ENCODE measurements around the gene VSTM4. TPM values are rescaled to one million over a fixed set of nuclear protein-coding genes. Genes with fewer than 3 reads are reported as not detected.

VSTM4 gene
- total RNA-seq, 1 experiment from 2014 or later = 0.13 TPM

DNA sequence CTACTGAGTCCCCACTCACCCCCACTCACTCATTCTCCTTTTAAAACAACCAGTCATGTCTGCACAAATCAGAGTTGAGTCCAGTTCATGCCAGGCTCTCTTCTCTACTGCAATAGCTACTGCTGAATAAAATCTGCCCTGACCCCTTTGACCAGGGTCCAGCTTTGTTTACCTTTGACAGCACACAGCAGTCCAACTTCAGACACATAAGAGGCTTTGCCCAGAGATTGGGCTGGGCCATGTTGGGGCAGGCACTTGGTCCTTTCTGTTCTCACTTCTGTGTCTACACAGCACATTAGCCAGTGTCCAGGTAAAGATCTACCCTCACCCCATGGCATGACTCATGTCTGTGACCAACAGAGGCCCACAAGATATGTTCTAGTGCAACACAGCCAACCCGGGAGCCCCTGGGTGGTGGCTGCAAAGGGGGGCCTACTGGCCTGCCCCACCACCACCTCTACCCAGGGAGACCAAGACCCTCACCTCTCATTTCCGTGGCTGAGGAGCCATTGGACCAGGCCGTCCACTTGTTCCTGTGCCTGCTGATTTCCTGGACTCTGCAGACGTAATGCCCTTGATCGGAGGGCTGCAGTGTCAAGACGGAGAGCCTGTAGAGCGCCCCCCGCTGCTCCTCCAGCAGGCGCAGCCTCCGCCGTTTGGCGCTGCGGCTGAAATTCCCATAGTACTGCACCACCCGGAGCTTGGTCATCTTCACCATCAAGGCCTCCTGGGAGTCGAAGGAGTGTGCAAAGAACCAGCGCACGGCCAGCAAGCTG lies 8.0 kb downstream of the VSTM4 start:
- CTCF ChIA-PET = no interaction called here
- intact Hi-C loops (cut with micrococcal nuclease; ENCODE audit: unreplicated experiment) (no loop called here), in situ Hi-C loops (cut with HindIII; ENCODE audit: low pct_unique_long_range_greater_than_20kb, low sequenced_read_pairs) (no loop called here)
- Histone ChIP-seq H3K4me3 (ENCODE audit: low read depth in 2 of 2, low read length in 2 of 2) (no peak overlapping the region), H3K9me3 (ENCODE audit: control insufficient read depth, insufficient read depth, low read depth, low read length) (no peaks in the 10 kb centered on the region), H3K4me1 (ENCODE audit: control insufficient read depth, insufficient read depth, low read length) (no peaks in the 10 kb centered on the region), H3K36me3 (ENCODE audit: control insufficient read depth, insufficient read depth, low read length) (no peaks in the 10 kb centered on the region), H3K27me3 (ENCODE audit: control insufficient read depth, insufficient read depth, low read length) (no peaks in the 10 kb centered on the region; the same call in 1 of the 2 replicates), H3K27ac (ENCODE audit: low read length) (no peak overlapping the region)
- no TSS peak for BruUV-seq (replicated peaks)
- no peak for ATAC-seq
- no peak for DNase-seq (ENCODE audit: low read depth, low spot score)
- no peak for TF ChIP-seq SIN3A (IDR thresholded peaks at IDR 0.05; ENCODE audit: borderline replicate concordance, insufficient read depth, low read depth, low read length)
- TF ChIP-seq POLR2AphosphoS5 (IDR thresholded peaks at IDR 0.05; ENCODE audit: low read depth, low read length) = no peak
- TF ChIP-seq TCF7L2 (IDR thresholded peaks at IDR 0.05; ENCODE audit: low read depth, low read length) = no peak
- TF ChIP-seq, protein P1, sequence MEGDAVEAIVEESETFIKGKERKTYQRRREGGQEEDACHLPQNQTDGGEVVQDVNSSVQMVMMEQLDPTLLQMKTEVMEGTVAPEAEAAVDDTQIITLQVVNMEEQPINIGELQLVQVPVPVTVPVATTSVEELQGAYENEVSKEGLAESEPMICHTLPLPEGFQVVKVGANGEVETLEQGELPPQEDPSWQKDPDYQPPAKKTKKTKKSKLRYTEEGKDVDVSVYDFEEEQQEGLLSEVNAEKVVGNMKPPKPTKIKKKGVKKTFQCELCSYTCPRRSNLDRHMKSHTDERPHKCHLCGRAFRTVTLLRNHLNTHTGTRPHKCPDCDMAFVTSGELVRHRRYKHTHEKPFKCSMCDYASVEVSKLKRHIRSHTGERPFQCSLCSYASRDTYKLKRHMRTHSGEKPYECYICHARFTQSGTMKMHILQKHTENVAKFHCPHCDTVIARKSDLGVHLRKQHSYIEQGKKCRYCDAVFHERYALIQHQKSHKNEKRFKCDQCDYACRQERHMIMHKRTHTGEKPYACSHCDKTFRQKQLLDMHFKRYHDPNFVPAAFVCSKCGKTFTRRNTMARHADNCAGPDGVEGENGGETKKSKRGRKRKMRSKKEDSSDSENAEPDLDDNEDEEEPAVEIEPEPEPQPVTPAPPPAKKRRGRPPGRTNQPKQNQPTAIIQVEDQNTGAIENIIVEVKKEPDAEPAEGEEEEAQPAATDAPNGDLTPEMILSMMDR (IDR thresholded peaks at IDR 0.05) = no peak
- TF ChIP-seq REST (IDR thresholded peaks at IDR 0.05; ENCODE audit: insufficient read depth in 1 of 2, low read depth in 2 of 2, low read length in 1 of 2) = no peak
- POLR2A ChIA-PET = no interaction called here

DNA sequence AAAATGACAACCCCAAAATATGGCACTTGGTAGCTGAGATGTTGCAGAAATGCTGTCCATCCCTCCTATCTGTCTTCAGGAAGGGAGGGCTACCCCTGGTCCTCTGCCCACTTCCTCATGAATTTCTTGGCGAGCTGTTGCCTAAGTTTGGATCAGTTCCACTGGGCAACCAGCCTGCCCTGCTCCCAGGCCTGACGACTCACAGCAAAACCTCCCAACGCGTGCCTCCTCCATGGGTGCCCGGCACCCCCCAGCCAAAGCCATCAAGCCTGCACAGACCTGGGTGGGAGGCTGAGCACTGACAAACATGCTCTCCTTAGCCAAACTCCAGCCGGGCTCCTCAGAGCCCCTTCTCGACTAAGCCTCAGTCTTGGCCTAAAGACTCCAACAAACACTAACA lies 8.9 kb downstream of the VSTM4 start:
- in situ Hi-C loops (cut with HindIII; ENCODE audit: low pct_unique_long_range_greater_than_20kb, low sequenced_read_pairs) = no loop called here
- intact Hi-C loops (cut with micrococcal nuclease; ENCODE audit: unreplicated experiment) = no loop called here

More for the DNA sequence above, 8.9 kb downstream of the VSTM4 start:
- no peaks in the 10 kb centered on the region; the same call in 1 of the 2 replicates for H3K27me3 ChIP-seq (ENCODE audit: control insufficient read depth, insufficient read depth, low read length)
- H3K4me1 ChIP-seq (ENCODE audit: control insufficient read depth, insufficient read depth, low read length) = no peaks in the 10 kb centered on the region
- no peaks in the 10 kb centered on the region for H3K9me3 ChIP-seq (ENCODE audit: control insufficient read depth, insufficient read depth, low read depth, low read length)
- ATAC-seq = no peak
- DNase-seq (ENCODE audit: low read depth, low spot score) = no peak
- no peak overlapping the region for H3K4me3 ChIP-seq (ENCODE audit: low read depth in 2 of 2, low read length in 2 of 2)
- no peak overlapping the region for H3K27ac ChIP-seq (ENCODE audit: low read length)
- CTCF ChIA-PET = no interaction called here
- POLR2A ChIA-PET = no interaction called here
- no TSS peak for BruUV-seq (replicated peaks)
- TF ChIP-seq, protein P1 (IDR thresholded peaks at IDR 0.05) = no peak
- TF ChIP-seq POLR2AphosphoS5 (IDR thresholded peaks at IDR 0.05; ENCODE audit: low read depth, low read length) = no peak
- no peak for TF ChIP-seq SIN3A (IDR thresholded peaks at IDR 0.05; ENCODE audit: borderline replicate concordance, insufficient read depth, low read depth, low read length)
- H3K36me3 ChIP-seq (ENCODE audit: control insufficient read depth, insufficient read depth, low read length) = no peaks in the 10 kb centered on the region
